ENCODE data around the gene CCN2. TPM values are rescaled to one million over a fixed set of nuclear protein-coding genes. Genes with fewer than 3 reads are reported as not detected.

Gene CCN2
- total RNA-seq, 8 experiments from 2014 or later: 0.56 to 293 (median 3.0) TPM

GRCh38 chr6:131980338-131980790 is 29.2 kb upstream of the CCN2 start:
- no peak overlapping the region for H3K4me3 ChIP-seq
- no peak overlapping the region for H3K27ac ChIP-seq
- in situ Hi-C loops (cut with MboI; ENCODE audit: low pct_unique_long_range_greater_than_20kb in 2 of 9, low sequenced_read_pairs in 9 of 9, unreplicated experiment in 9 of 9): no loop called here
- ATAC-seq (replicated peaks in 6 of 8): peak in 2 of 8 experiments; percentile 9 to 16
- H3K4me1 ChIP-seq (replicated peaks in 1 of 2): peaks cover 0 to 15% of the 10 kb centered on the region in 2 donors
- WGBS, 10 experiments: 33 to 83% (median 33%) methylated on average over 1 of the region's 1 CpG; no CpG with 5 or more reads in 7 of the 10 experiments

- peaks cover 0 to 15% of the 10 kb centered on the region in 2 donors for H3K4me1 ChIP-seq (replicated peaks in 1 of 2)
- no peak overlapping the region for H3K27ac ChIP-seq
- ATAC-seq (replicated peaks in 6 of 8): no peak
- H3K4me3 ChIP-seq: no peak overlapping the region
- WGBS, 10 experiments: 80 to 100% (median 88%) methylated on average over 1 to 5 of the region's 5 CpGs; no CpG with 5 or more reads in 1 of the 10 experiments
- in situ Hi-C loops (cut with MboI; ENCODE audit: low pct_unique_long_range_greater_than_20kb in 2 of 9, low sequenced_read_pairs in 9 of 9, unreplicated experiment in 9 of 9): no loop called here
These were observed 28.6 kb upstream of the CCN2 start for GRCh38 chr6:131979515-131980337.

DNA sequence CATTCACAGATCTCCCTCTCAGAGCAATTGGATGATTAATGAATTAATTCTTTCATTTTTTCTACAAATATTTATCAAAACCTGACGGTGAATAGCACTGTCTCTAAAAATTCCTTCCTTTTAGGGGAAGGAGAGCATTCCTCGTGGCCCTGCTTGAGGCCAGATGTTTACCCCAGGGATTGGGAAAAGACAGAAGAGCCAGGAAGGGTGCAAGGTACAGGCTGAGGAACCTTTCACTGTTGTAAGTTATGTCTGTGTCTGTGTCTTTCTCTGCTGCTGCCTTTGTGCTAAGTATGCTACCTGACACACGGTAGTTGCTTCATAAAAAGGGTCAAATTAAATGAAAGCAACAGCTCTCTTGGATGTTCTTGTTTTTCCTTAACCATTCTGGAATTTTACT is 27.4 kb upstream of the CCN2 start:
- Histone ChIP-seq H3K4me3 (no peak overlapping the region), H3K27ac (no peak overlapping the region), H3K4me1 (replicated peaks in 1 of 2) (peaks cover 0 to 15% of the 10 kb centered on the region in 2 donors)
- 20 to 83% (median 64%) methylated on average over 1 to 3 of the region's 3 CpGs for WGBS, 10 experiments
- in situ Hi-C loops (cut with MboI; ENCODE audit: low pct_unique_long_range_greater_than_20kb in 2 of 9, low sequenced_read_pairs in 9 of 9, unreplicated experiment in 9 of 9): no loop called here
- ATAC-seq (replicated peaks in 6 of 8): no peak

DNA sequence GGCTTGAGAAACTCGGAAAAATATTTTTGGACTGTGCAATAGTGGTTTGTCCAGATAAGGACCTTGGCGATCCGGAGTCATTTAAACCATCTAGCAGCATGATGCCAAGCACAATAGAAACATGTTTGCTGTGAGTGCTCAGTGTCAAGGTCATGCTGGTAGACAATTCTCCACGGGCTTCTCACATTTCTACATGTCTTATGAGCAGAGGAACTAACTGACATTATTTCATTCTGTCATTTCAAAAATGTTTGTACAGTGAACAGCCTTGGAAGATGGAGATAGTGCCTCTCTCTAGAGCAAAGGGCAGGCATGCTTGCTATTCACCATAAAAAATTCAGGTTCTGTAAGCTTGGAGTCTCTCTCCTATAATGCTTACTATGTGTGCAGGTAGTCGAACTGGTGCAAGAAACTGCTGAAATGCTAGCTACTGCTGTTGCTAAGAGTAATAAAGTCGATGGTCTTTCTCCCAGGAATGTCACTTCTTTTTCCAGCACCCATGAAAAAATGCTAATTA is 25.4 kb upstream of the CCN2 start:
- no peak overlapping the region for H3K27ac ChIP-seq
- peaks cover 0 to 15% of the 10 kb centered on the region in 2 donors for H3K4me1 ChIP-seq (replicated peaks in 1 of 2)
- WGBS, 10 experiments: 38 to 92% (median 72%) methylated on average over 3 to 6 of the region's 6 CpGs; no CpG with 5 or more reads in 2 of the 10 experiments
- H3K4me3 ChIP-seq: no peak overlapping the region
- ATAC-seq (replicated peaks in 6 of 8): peak in 1 of 8 experiments; percentile 62
- in situ Hi-C loops (cut with MboI; ENCODE audit: low pct_unique_long_range_greater_than_20kb in 2 of 9, low sequenced_read_pairs in 9 of 9, unreplicated experiment in 9 of 9): no loop called here

GRCh38 chr6:131972741-131973140 is 21.6 kb upstream of the CCN2 start:
- ATAC-seq (replicated peaks in 6 of 8): no peak
- WGBS, 10 experiments: 25 to 100% (median 96%) methylated on average over 1 to 2 of the region's 2 CpGs; no CpG with 5 or more reads in 1 of the 10 experiments
- in situ Hi-C loops (cut with MboI; ENCODE audit: low pct_unique_long_range_greater_than_20kb in 2 of 9, low sequenced_read_pairs in 9 of 9, unreplicated experiment in 9 of 9): no loop called here

DNA sequence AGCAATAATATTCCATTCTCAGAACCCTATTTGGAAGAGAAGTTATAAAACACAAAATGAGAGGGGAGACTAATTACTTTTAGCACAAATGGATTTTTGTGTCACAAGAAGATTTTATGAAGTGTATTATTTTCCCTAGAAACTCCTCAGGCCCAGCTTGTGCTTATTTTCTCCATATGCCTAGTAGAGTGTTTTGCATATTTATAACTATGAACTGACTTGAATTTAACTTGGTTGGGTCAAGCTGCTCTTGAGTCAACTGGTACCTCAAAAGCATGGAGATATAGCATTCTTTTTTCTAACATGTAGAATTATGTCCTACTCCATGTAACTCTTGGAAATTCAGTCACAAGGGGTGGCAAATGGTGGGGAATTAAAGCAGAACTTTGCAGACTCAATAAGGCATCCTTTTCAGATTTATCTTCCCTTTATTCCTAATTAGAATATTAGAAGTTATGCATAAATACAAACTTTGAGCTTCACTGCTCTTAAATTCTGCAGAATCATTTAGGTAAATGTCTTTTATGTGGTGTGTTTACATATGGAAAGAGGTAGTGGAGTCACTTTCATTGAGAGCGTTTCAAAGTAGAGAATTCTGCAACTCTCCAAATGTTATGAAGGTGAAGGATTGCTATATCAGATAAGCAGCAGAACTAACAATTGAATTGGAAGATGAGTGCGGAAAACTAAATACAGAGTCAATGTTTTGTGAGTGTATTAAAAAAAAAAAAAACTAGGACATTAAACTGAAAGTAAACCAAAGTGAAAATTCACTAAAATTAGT is 19.1 kb upstream of the CCN2 start:
- H3K4me3 ChIP-seq: no peak overlapping the region
- 69 to 100% (median 93%) methylated on average over 1 to 2 of the region's 2 CpGs for WGBS, 10 experiments
- no peak overlapping the region for H3K27ac ChIP-seq
- in situ Hi-C loops (cut with MboI; ENCODE audit: low pct_unique_long_range_greater_than_20kb in 2 of 9, low sequenced_read_pairs in 9 of 9, unreplicated experiment in 9 of 9): no loop called here
- peak in 2 of 8 experiments; percentile 46 to 64 for ATAC-seq (replicated peaks in 6 of 8)
- H3K4me1 ChIP-seq (replicated peaks in 1 of 2): no peaks in the 10 kb centered on the region

More at GRCh38 chr6:131972741-131973140, 21.6 kb upstream of the CCN2 start:
- H3K4me3 ChIP-seq: no peak overlapping the region
- H3K27ac ChIP-seq: no peak overlapping the region
- H3K4me1 ChIP-seq (replicated peaks in 1 of 2): no peaks in the 10 kb centered on the region

DNA sequence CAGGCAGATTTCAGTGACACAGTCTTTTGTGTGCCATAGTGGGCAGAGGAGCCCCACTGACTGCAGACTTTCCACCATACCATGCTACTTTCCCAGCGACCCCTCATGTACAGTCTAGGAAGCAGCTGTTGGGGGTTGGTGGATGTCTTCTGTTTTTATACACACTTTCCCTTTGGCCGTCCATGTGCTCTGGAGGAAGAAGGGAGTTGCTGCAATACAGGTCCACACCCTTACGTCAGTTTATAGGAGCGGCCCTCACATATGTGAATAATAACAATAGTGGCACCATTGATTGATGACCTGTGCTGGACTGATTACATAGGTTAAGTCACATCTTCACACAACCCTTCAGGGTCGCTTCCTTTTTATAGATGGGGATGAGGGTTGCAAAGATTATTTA is 17.5 kb upstream of the CCN2 start:
- no peak overlapping the region for H3K4me3 ChIP-seq
- no peaks in the 10 kb centered on the region for H3K4me1 ChIP-seq (replicated peaks in 1 of 2)
- WGBS, 10 experiments: 20 to 94% (median 85%) methylated on average over 1 to 5 of the region's 5 CpGs; no CpG with 5 or more reads in 4 of the 10 experiments
- in situ Hi-C loops (cut with MboI; ENCODE audit: low pct_unique_long_range_greater_than_20kb in 2 of 9, low sequenced_read_pairs in 9 of 9, unreplicated experiment in 9 of 9): no loop called here
- no peak overlapping the region for H3K27ac ChIP-seq
- ATAC-seq (replicated peaks in 6 of 8): peak in 2 of 8 experiments; percentile 80 to 92

GRCh38 chr6:131967948-131968347 is 16.8 kb upstream of the CCN2 start:
- WGBS, 10 experiments: 40 to 100% (median 59%) methylated on average over 1 of the region's 1 CpG; no CpG with 5 or more reads in 2 of the 10 experiments
- H3K4me1 ChIP-seq (replicated peaks in 1 of 2): no peaks in the 10 kb centered on the region
- no peak overlapping the region for H3K27ac ChIP-seq
- ATAC-seq (replicated peaks in 6 of 8): no peak
- H3K4me3 ChIP-seq: no peak overlapping the region
- in situ Hi-C loops (cut with MboI; ENCODE audit: low pct_unique_long_range_greater_than_20kb in 2 of 9, low sequenced_read_pairs in 9 of 9, unreplicated experiment in 9 of 9): no loop called here

GRCh38 chr6:131966443-131966842 is 15.3 kb upstream of the CCN2 start:
- no peak for ATAC-seq (replicated peaks in 6 of 8)
- no peaks in the 10 kb centered on the region for H3K4me1 ChIP-seq (replicated peaks in 1 of 2)
- in situ Hi-C loops (cut with MboI; ENCODE audit: low pct_unique_long_range_greater_than_20kb in 2 of 9, low sequenced_read_pairs in 9 of 9, unreplicated experiment in 9 of 9): no loop called here

DNA sequence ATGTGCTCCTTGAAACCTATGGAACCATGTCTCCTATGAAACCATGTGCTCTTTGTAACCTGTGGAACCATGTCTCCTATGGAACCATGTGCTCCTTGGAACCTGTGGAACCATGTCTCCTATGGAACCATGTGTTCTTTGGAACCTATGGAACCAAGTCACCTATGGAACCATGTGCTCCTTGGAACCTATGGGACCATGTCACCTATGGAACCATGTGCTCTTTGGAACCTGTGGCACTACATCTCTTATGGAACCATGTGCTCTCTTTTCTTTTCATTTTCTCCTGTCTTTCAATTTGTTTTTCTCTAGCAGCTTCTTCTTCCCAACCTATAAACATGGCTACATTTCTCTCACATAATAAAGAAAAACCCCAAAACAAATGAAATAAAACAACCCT is 11.9 kb upstream of the CCN2 start:
- in situ Hi-C loops (cut with MboI; ENCODE audit: low pct_unique_long_range_greater_than_20kb in 2 of 9, low sequenced_read_pairs in 9 of 9, unreplicated experiment in 9 of 9): no loop called here
- no peak for ATAC-seq (replicated peaks in 6 of 8)
- no peak overlapping the region for H3K4me3 ChIP-seq
- H3K27ac ChIP-seq: no peak overlapping the region
- no peaks in the 10 kb centered on the region for H3K4me1 ChIP-seq (replicated peaks in 1 of 2)

More at GRCh38 chr6:131966443-131966842, 15.3 kb upstream of the CCN2 start:
- Histone ChIP-seq H3K4me3 (no peak overlapping the region), H3K27ac (no peak overlapping the region)
- 25 to 93% (median 75%) methylated on average over 2 to 6 of the region's 6 CpGs; no CpG with 5 or more reads in 1 of the 10 experiments for WGBS, 10 experiments

- H3K4me3 ChIP-seq: no peak overlapping the region
These were observed 9.4 kb upstream of the CCN2 start for GRCh38 chr6:131960371-131961133.

More at GRCh38 chr6:131960371-131961133, 9.4 kb upstream of the CCN2 start:
- Histone ChIP-seq H3K27ac (no peak overlapping the region), H3K4me1 (replicated peaks in 1 of 2) (no peaks in the 10 kb centered on the region)
- in situ Hi-C loops (cut with MboI; ENCODE audit: low pct_unique_long_range_greater_than_20kb in 2 of 9, low sequenced_read_pairs in 9 of 9, unreplicated experiment in 9 of 9): no loop called here
- whole genome bisulfite sequencing, 10 experiments: 6 to 90% (median 56%) methylated on average over 3 to 6 of the region's 6 CpGs
- ATAC-seq (replicated peaks in 6 of 8): no peak
